Right lobe of liver (tissue), 6 donors: Measurements from ENCODE around the gene PXMP4. TPM values are rescaled to one million over a fixed set of nuclear protein-coding genes. Genes with fewer than 3 reads are reported as not detected.

Experiments
- ATAC-seq, 4 donors: fragments of 200-7000 bp; cut with Tn5 transposase; one replicate each; pipeline ENCODE4 v1.9.1; 2020; ENCODE audit warnings: mild to moderate bottlenecking in 4 of 4, moderate library complexity in 4 of 4
- DNase-seq, 3 donors: peaks; one replicate each; pipeline ENCODE4 v3.0.0-alpha.2; 2020
- H3K27ac ChIP-seq, 3 donors: fragments of 200-600 bp; one replicate each; pipeline ENCODE4 v1.8.0; 2022
- H3K27me3 ChIP-seq, 2 donors: fragments of 200-600 bp; one replicate each; pipeline ENCODE4 v1.8.0; 2022
- H3K36me3 ChIP-seq, 4 donors: fragments of 200-600 bp; sonication (generic) in 1 of 4; one replicate each; pipeline versions ENCODE4 v1.5.1 to v1.8.0; 2017 to 2022; ENCODE audit warnings: control low read depth in 1 of 4
- H3K4me1 ChIP-seq, 4 donors: fragments of 200-600 bp; sonication (generic) in 1 of 4; one replicate each; pipeline versions ENCODE4 v1.5.1 to v1.8.0; 2017 to 2022; ENCODE audit warnings: control low read depth in 1 of 4
- H3K4me3 ChIP-seq, 3 donors: fragments of 200-600 bp; one replicate each; pipeline ENCODE4 v1.8.0; 2022
- H3K9me3 ChIP-seq, 4 donors: fragments of 200-600 bp; sonication (generic) in 1 of 4; one replicate each; pipeline versions ENCODE4 v1.5.1 to v1.8.0; 2017 to 2022; ENCODE audit warnings: control low read depth in 1 of 4
- CTCF ChIP-seq, 4 donors: fragments of 200-600 bp in 3 of 4; fragments of 450-650 bp in 1 of 4; IDR thresholded peaks; one replicate each; pipeline versions ENCODE4 v1.5.1 to v1.8.0; 2016 to 2022; ENCODE audit warnings: antibody characterized with exemption in 4 of 4, mild to moderate bottlenecking in 2 of 4
- POLR2A ChIP-seq: fragments of 450-650 bp; IDR thresholded peaks from one replicate; pipeline ENCODE4 v1.6.1; 2017; ENCODE audit warnings: antibody characterized with exemption, mild to moderate bottlenecking
- WGBS: methylation state at CpG from one replicate; pipeline ENCODE4 v1.1.6; 2018; ENCODE audit warnings: low coverage, low lambda C conversion rate; ENCODE audit not compliant: insufficient coverage; ENCODE audit errors: missing lambda C conversion rate; 5-methylcytosine and 5-hydroxymethylcytosine counted together
- intact Hi-C, 2 donors: fragments of 100-400 bp; cut with DNase I; formaldehyde crosslinking; loops; one replicate each; pipeline versions ENCODE4 v1.11.2 to v1.14.1; 2022
- total RNA-seq, 6 experiments: library from RNA; depleted of rRNA in 2 of 6; stranded (reverse); fragments of >200 nt in 2 of 6; fragmentation: NEBNext Ultra II Directional in 3 of 6; extraction: Animal tissue kit (Norgen Biotek cat#: 25700) in 3 of 6; gene quantifications; one replicate each; pipeline versions ENCODE4 v1.1.0 to v1.2.4, GENCODE V29; 2016 to 2023
- donor health status: DM: no; HTN: yes; CAD: no.
- donor health status: DM: no; HTN: no; CAD: no.
- donor health status: DM: no; HTN: no; CAD: no.
- donor health status: DM: no; HTN: yes; CAD: no.
- donor health status: DM: no; HTN: yes; CAD: no.

PXMP4 gene
- total RNA-seq, 6 experiments from 2014 or later: 5.5 to 17.8 (median 12.9) TPM

GRCh38 chr20:33673410-33674293 is 46.5 kb downstream of the PXMP4 start:
- H3K27me3 ChIP-seq: no peaks in the 10 kb centered on the region
- intact Hi-C loops: loop anchor here in 1 of 2 donors (10.0 kb wide), 1 partner anchor 51 kb away; the partner anchor contains the start of gene PXMP4
- H3K36me3 ChIP-seq: peaks cover 0 to 1% (median 0%) of the 10 kb centered on the region in 4 donors
- no peaks in the 10 kb centered on the region for H3K9me3 ChIP-seq
- peaks cover 0 to 11% (median 0%) of the 10 kb centered on the region in 4 donors for H3K4me1 ChIP-seq
- H3K27ac ChIP-seq: peak overlapping the region; percentile 41 to 75 (median 51)
- peak in 1 of 3 donors; percentile 25 for DNase-seq
- no peak for TF ChIP-seq POLR2A
- TF ChIP-seq CTCF (IDR thresholded peaks at IDR 0.05): no peak
- ATAC-seq: peak in 3 of 4 donors; percentile 3 to 11 (median 5)
- WGBS: 22% methylated on average over 13 of the region's 29 CpGs
- peak overlapping the region; percentile 55 to 79 (median 70) for H3K4me3 ChIP-seq

- peaks cover 0 to 1% (median 0%) of the 10 kb centered on the region in 4 donors for H3K36me3 ChIP-seq
- WGBS: 53% methylated on average over 2 of the region's 4 CpGs
- DNase-seq: no peak
- H3K9me3 ChIP-seq: no peaks in the 10 kb centered on the region
- H3K27me3 ChIP-seq: no peaks in the 10 kb centered on the region
- peak overlapping the region in 1 of 3 donors; percentile 41 for H3K27ac ChIP-seq
- intact Hi-C loops: loop anchor here in 1 of 2 donors (10.0 kb wide), 1 partner anchor 52 kb away; the partner anchor contains the start of gene PXMP4
- no peak for TF ChIP-seq POLR2A
- H3K4me3 ChIP-seq: peak overlapping the region; percentile 55 to 79 (median 70)
- H3K4me1 ChIP-seq: peaks cover 0 to 11% (median 2%) of the 10 kb centered on the region in 4 donors
- ATAC-seq: no peak
Measured at GRCh38 chr20:33673114-33673409, 47.0 kb downstream of the PXMP4 start.

- Histone ChIP-seq H3K4me3 (no peak overlapping the region), H3K27me3 (no peaks in the 10 kb centered on the region), H3K36me3 (peaks cover 0 to 1% (median 0%) of the 10 kb centered on the region in 4 donors), H3K27ac (no peak overlapping the region), H3K4me1 (peaks cover 0 to 13% (median 3%) of the 10 kb centered on the region in 4 donors), H3K9me3 (no peaks in the 10 kb centered on the region)
- no peak for DNase-seq
- ATAC-seq: no peak
- TF ChIP-seq CTCF (IDR thresholded peaks at IDR 0.05): no peak
- TF ChIP-seq POLR2A: no peak
- WGBS: 50% methylated on average over 2 of the region's 17 CpGs
- intact Hi-C loops: loop anchor here in 1 of 2 donors (10.0 kb wide), 1 partner anchor 52 kb away; the partner anchor contains the start of gene PXMP4
Measured at GRCh38 chr20:33672426-33673113, 47.5 kb downstream of the PXMP4 start.

GRCh38 chr20:33671573-33672288 is 48.4 kb downstream of the PXMP4 start:
- Histone ChIP-seq H3K4me1 (peaks cover 0 to 21% (median 3%) of the 10 kb centered on the region in 4 donors), H3K9me3 (no peaks in the 10 kb centered on the region), H3K27me3 (no peaks in the 10 kb centered on the region), H3K27ac (no peak overlapping the region), H3K4me3 (no peak overlapping the region), H3K36me3 (peaks cover 0 to 1% (median 0%) of the 10 kb centered on the region in 4 donors)
- DNase-seq (no peak), ATAC-seq (no peak)
- 80% methylated on average over 2 of the region's 8 CpGs for WGBS
- intact Hi-C loops: loop anchor here in 1 of 2 donors (10.0 kb wide), 1 partner anchor 53 kb away; the partner anchor contains the start of gene PXMP4
- TF ChIP-seq CTCF (IDR thresholded peaks at IDR 0.05): no peak
- TF ChIP-seq POLR2A: no peak
